Adrenal gland (tissue), 5 donors: Measurements from ENCODE around the gene HLA-B.

ENCODE experiments used
- CTCF ChIP-seq, 6 experiments: fragments of 450-650 bp in 4 of 6; fragments of 200-600 bp in 2 of 6; sonication (generic) in 1 of 6; IDR thresholded peaks; 1 replicate in 5 of 6; 2 replicates in 1 of 6; pipeline versions ENCODE4 v1.5.1 to v1.8.0; 2016 to 2021; ENCODE audit warnings: antibody characterized with exemption in 6 of 6, mild to moderate bottlenecking in 2 of 6, moderate library complexity in 1 of 6
- POLR2A ChIP-seq, 2 donors: fragments of 450-650 bp; IDR thresholded peaks; one replicate each; pipeline ENCODE4 v1.6.1; 2017; ENCODE audit warnings: antibody characterized with exemption in 2 of 2, mild to moderate bottlenecking in 2 of 2, moderate library complexity in 1 of 2
- donor health status: DM: no; HTN: no; CAD: no.

DNA sequence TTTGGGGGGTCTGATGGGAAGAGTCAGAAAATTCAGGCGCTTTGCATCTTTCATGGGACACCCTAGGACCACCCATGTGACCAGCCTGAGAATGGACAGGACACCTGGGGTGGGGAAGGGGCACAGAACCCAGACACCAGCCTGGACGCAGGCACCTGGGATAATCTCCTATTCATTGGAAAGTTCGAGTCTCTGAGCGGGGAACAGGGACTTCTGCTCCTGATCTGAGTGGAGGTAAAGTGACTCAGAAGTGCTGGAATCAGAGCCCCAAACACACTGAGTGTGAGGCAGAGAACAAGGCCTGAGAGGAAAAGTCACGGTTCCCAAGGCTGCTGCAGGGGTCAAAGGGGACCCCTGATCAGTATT lies 1.4 kb downstream of the HLA-B start:
- TF ChIP-seq CTCF (IDR thresholded peaks at IDR 0.05) (no peak), POLR2A (IDR thresholded peaks at IDR 0.05) (no peak)
